ENCODE results near the gene HTT. TPM values are rescaled to one million over a fixed set of nuclear protein-coding genes. Genes with fewer than 3 reads are reported as not detected.

The HTT gene
- total RNA-seq, 1 donor from 2014 or later = 65.2 TPM

DNA sequence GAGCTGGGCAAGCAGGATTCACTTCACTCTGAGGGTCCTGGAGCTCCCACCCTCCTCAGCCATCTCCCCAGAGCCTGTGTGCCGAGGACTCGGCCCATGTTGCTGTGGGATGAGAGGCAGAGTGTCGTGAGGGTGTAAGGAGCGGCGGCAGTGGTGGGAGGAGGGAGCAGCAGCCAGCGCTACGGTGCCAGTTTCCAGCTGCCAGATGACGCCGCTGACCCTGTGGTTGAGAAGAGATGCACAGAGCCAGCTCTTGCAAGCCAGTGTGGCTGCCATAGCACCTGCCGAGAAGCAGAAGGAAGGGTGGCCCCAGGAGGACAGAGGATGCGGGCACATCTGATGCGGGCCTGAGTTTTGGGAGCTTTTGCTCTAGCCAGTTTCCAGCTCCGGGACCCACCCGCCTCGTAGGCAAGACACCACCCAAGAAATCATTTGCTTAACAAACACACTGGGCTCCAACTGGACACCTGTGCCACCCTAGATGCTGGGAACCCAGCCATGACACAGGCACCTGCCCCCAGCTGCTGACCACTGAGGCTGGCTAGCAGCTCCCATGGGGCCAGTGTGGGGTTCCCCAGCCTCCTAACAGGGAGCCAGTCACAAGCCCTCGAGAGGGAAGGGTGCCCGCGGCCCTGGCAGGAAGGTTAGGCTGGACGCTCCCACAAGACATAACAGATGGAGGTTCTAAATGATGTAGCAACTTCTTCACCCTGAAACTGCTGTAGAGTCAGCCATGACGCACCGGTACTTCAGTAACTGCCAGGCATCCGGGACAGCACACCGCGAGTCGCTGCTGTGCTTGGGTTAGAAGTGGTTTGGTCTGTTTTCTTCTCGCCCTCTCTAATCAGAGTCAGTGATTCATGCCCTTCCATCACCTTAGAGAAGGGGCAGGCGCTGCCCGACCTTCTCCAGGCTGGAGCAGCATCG, 183.3 kb downstream of the HTT start:
- Mint-ChIP-seq H3K27me3 (ENCODE audit: low read depth, unreplicated experiment) (peaks cover 5% of the 10 kb centered on the region), H3K9me3 (ENCODE audit: unreplicated experiment) (no peaks in the 10 kb centered on the region), H3K4me3 (ENCODE audit: unreplicated experiment) (no peak overlapping the region), H3K36me3 (ENCODE audit: low read depth, unreplicated experiment) (peaks cover 17% of the 10 kb centered on the region), H3K27ac (ENCODE audit: unreplicated experiment) (no peak overlapping the region), H3K4me1 (ENCODE audit: low read depth, unreplicated experiment) (no peaks in the 10 kb centered on the region)
- Histone ChIP-seq H3K9ac (ENCODE audit: low read length) (no peak overlapping the region), H3K27me3 (ENCODE audit: insufficient read depth, low read length) (no peaks in the 10 kb centered on the region), H3K9me3 (ENCODE audit: insufficient read depth, low read depth, low read length) (no peaks in the 10 kb centered on the region), H3K4me2 (ENCODE audit: low read length) (peak overlapping the region; percentile 58), H2AFZ (ENCODE audit: low read depth, low read length) (no peak overlapping the region), H3K36me3 (ENCODE audit: insufficient read depth, low read length) (no peaks in the 10 kb centered on the region), H3K27ac (ENCODE audit: low read depth, low read length) (no peak overlapping the region), H4K20me1 (ENCODE audit: insufficient read depth, low read length) (no peaks in the 10 kb centered on the region), H3K79me2 (ENCODE audit: insufficient read depth, low read length) (no peaks in the 10 kb centered on the region), H3K4me1 (ENCODE audit: insufficient read depth, low read length) (peaks cover 5% of the 10 kb centered on the region), H3K4me3 (ENCODE audit: insufficient read depth, low read depth, low read length) (no peak overlapping the region)
- TF ChIP-seq, protein P1, sequence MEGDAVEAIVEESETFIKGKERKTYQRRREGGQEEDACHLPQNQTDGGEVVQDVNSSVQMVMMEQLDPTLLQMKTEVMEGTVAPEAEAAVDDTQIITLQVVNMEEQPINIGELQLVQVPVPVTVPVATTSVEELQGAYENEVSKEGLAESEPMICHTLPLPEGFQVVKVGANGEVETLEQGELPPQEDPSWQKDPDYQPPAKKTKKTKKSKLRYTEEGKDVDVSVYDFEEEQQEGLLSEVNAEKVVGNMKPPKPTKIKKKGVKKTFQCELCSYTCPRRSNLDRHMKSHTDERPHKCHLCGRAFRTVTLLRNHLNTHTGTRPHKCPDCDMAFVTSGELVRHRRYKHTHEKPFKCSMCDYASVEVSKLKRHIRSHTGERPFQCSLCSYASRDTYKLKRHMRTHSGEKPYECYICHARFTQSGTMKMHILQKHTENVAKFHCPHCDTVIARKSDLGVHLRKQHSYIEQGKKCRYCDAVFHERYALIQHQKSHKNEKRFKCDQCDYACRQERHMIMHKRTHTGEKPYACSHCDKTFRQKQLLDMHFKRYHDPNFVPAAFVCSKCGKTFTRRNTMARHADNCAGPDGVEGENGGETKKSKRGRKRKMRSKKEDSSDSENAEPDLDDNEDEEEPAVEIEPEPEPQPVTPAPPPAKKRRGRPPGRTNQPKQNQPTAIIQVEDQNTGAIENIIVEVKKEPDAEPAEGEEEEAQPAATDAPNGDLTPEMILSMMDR (IDR thresholded peaks at IDR 0.05; ENCODE audit: insufficient read depth, low read depth, low read length) = no peak
- TF ChIP-seq EZH2 (IDR thresholded peaks at IDR 0.05; ENCODE audit: insufficient read depth, low read length) = no peak
- FAIRE-seq (no peak), DNase-seq (ENCODE audit: low read depth) (peak; percentile 73)

DNA sequence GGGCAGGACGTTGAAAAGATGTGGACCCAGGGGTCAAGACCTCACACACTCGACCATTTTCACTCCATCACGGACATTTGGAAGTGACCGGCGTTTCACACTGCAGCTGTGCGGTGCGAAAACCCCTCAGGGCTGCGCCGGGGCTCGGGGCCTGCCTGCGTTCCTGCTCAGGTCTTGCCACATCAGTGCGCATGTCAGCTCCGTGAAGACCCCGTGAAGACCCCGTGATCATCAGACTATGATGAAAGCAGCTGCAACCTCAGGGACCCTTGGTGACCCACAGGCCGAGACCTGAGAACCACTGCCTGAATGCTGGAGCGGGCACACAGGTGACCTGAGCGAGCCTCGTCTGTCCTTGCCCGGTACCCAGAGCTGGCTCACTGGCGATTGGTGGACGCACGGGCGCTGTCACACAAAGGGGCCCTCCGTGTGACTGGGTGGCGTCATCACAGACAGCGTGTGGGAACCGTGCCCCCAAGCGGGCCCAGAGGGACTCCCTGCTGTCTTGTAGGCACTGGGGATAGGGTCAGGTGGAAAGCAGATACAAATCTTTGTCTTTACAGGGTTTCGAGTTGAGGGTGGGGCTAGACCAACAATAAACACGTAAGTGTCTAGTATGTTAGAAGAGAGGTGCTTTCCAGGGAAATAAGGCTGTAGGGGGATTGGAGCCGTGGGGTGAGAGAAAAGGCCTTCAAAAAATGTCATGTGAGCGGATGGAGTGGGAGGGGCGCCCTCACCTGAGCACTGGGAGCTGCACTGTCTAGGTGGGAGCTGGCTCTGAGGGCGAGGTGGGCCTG, 187.1 kb downstream of the HTT start:
- H3K27me3 Mint-ChIP-seq (ENCODE audit: low read depth, unreplicated experiment) = peaks cover 11% of the 10 kb centered on the region
- no peaks in the 10 kb centered on the region for H3K9me3 Mint-ChIP-seq (ENCODE audit: unreplicated experiment)
- Histone ChIP-seq H3K4me2 (ENCODE audit: low read length) (no peak overlapping the region), H3K4me1 (ENCODE audit: insufficient read depth, low read length) (peaks cover 5% of the 10 kb centered on the region), H3K27ac (ENCODE audit: low read depth, low read length) (no peak overlapping the region), H3K27me3 (ENCODE audit: insufficient read depth, low read length) (peaks cover 2% of the 10 kb centered on the region), H3K4me3 (ENCODE audit: insufficient read depth, low read depth, low read length) (no peak overlapping the region), H3K9me3 (ENCODE audit: insufficient read depth, low read depth, low read length) (no peaks in the 10 kb centered on the region), H3K9ac (ENCODE audit: low read length) (no peak overlapping the region), H3K79me2 (ENCODE audit: insufficient read depth, low read length) (no peaks in the 10 kb centered on the region), H2AFZ (ENCODE audit: low read depth, low read length) (no peak overlapping the region), H4K20me1 (ENCODE audit: insufficient read depth, low read length) (no peaks in the 10 kb centered on the region), H3K36me3 (ENCODE audit: insufficient read depth, low read length) (no peaks in the 10 kb centered on the region)
- no peak for DNase-seq (ENCODE audit: low read depth)
- H3K4me3 Mint-ChIP-seq (ENCODE audit: unreplicated experiment) = no peak overlapping the region
- H3K27ac Mint-ChIP-seq (ENCODE audit: unreplicated experiment) = peak overlapping the region; percentile 62
- TF ChIP-seq, protein P1 (IDR thresholded peaks at IDR 0.05; ENCODE audit: insufficient read depth, low read depth, low read length) = no peak
- TF ChIP-seq EZH2 (IDR thresholded peaks at IDR 0.05; ENCODE audit: insufficient read depth, low read length) = no peak
- no peak for FAIRE-seq
- H3K4me1 Mint-ChIP-seq (ENCODE audit: low read depth, unreplicated experiment) = no peaks in the 10 kb centered on the region
- H3K36me3 Mint-ChIP-seq (ENCODE audit: low read depth, unreplicated experiment) = peaks cover 12% of the 10 kb centered on the region

Measured in astrocyte (in vitro differentiated cells and primary cell).